ENCODE results near the gene CHD6. TPM values are rescaled to one million over a fixed set of nuclear protein-coding genes. Genes with fewer than 3 reads are reported as not detected.

Gene CHD6
- total RNA-seq, 6 experiments from 2014 or later: 24.7 to 28.9 (median 27.1) TPM

GRCh38 chr20:41570557-41570956, 47.6 kb downstream of the CHD6 start:
- H3K9me3 Mint-ChIP-seq: no peaks in the 10 kb centered on the region
- no peak overlapping the region for H3K4me3 Mint-ChIP-seq
- H3K27me3 Mint-ChIP-seq (ENCODE audit: insufficient read depth): no peaks in the 10 kb centered on the region
- H3K36me3 Mint-ChIP-seq (ENCODE audit: low read depth): peaks cover 4% of the 10 kb centered on the region; the same call in 1 of the 2 replicates
- no peak overlapping the region for H3K27ac Mint-ChIP-seq
- H3K4me1 Mint-ChIP-seq (ENCODE audit: low read depth): peaks cover 38% of the 10 kb centered on the region
- no peak for TF ChIP-seq CTCF (IDR thresholded peaks at IDR 0.05)
- DNase-seq: no peak

GRCh38 chr20:41567615-41568014, 50.6 kb downstream of the CHD6 start:
- H3K4me1 Mint-ChIP-seq (ENCODE audit: low read depth): peaks cover 18% of the 10 kb centered on the region
- no peaks in the 10 kb centered on the region; the same call in 1 of the 2 replicates for H3K36me3 Mint-ChIP-seq (ENCODE audit: low read depth)
- TF ChIP-seq CTCF (IDR thresholded peaks at IDR 0.05): no peak
- no peak overlapping the region for H3K27ac Mint-ChIP-seq
- no peak for DNase-seq
- no peak overlapping the region for H3K4me3 Mint-ChIP-seq
- H3K27me3 Mint-ChIP-seq (ENCODE audit: insufficient read depth): no peaks in the 10 kb centered on the region
- H3K9me3 Mint-ChIP-seq: no peaks in the 10 kb centered on the region

GRCh38 chr20:41566896-41567527, 51.2 kb downstream of the CHD6 start:
- no peaks in the 10 kb centered on the region for H3K9me3 Mint-ChIP-seq
- H3K4me1 Mint-ChIP-seq (ENCODE audit: low read depth): peaks cover 18% of the 10 kb centered on the region
- no peaks in the 10 kb centered on the region; the same call in 1 of the 2 replicates for H3K36me3 Mint-ChIP-seq (ENCODE audit: low read depth)
- no peak for DNase-seq
- no peak for TF ChIP-seq CTCF (IDR thresholded peaks at IDR 0.05)
- no peak overlapping the region for H3K4me3 Mint-ChIP-seq
- no peak overlapping the region for H3K27ac Mint-ChIP-seq
- no peaks in the 10 kb centered on the region for H3K27me3 Mint-ChIP-seq (ENCODE audit: insufficient read depth)

GRCh38 chr20:41563087-41563486, 55.1 kb downstream of the CHD6 start:
- Mint-ChIP-seq H3K36me3 (ENCODE audit: low read depth) (no peaks in the 10 kb centered on the region; the same call in 1 of the 2 replicates), H3K4me1 (ENCODE audit: low read depth) (peaks cover 19% of the 10 kb centered on the region; the same call in 1 of the 2 replicates), H3K9me3 (no peaks in the 10 kb centered on the region), H3K27me3 (ENCODE audit: insufficient read depth) (no peaks in the 10 kb centered on the region; the same call in 1 of the 2 replicates), H3K4me3 (no peak overlapping the region), H3K27ac (no peak overlapping the region)
- no peak for DNase-seq
- TF ChIP-seq CTCF (IDR thresholded peaks at IDR 0.05): no peak

GRCh38 chr20:41560970-41561369, 57.2 kb downstream of the CHD6 start:
- Mint-ChIP-seq H3K36me3 (ENCODE audit: low read depth) (no peaks in the 10 kb centered on the region; the same call in 1 of the 2 replicates), H3K9me3 (no peaks in the 10 kb centered on the region), H3K27ac (no peak overlapping the region), H3K4me1 (ENCODE audit: low read depth) (peaks cover 19% of the 10 kb centered on the region; the same call in 1 of the 2 replicates), H3K4me3 (no peak overlapping the region), H3K27me3 (ENCODE audit: insufficient read depth) (no peaks in the 10 kb centered on the region; the same call in 1 of the 2 replicates)
- DNase-seq: no peak
- TF ChIP-seq CTCF (IDR thresholded peaks at IDR 0.05): no peak

Data from HFFc6 (cell line).